ENCODE results near the gene RNF115.

DNA sequence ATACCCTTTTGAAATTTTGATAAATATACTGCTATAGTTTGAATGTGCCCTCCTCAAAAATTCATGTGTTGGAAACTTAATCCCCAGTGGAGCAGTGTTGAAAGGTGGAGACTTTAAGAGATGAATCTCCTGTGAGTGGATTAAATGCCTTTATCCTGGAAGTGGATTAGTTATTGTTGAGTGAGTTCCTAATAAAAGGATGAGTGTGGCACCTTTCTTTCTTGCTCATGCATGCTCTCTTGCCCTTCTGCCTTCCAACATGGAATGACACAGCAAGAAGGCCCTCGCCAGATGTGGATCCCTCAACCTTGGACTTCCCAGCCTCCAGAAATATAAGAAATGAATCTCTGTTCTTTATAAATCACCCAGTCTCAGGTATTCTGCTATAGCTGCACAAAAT is 52.8 kb downstream of the RNF115 start:
- TF ChIP-seq, protein P1, sequence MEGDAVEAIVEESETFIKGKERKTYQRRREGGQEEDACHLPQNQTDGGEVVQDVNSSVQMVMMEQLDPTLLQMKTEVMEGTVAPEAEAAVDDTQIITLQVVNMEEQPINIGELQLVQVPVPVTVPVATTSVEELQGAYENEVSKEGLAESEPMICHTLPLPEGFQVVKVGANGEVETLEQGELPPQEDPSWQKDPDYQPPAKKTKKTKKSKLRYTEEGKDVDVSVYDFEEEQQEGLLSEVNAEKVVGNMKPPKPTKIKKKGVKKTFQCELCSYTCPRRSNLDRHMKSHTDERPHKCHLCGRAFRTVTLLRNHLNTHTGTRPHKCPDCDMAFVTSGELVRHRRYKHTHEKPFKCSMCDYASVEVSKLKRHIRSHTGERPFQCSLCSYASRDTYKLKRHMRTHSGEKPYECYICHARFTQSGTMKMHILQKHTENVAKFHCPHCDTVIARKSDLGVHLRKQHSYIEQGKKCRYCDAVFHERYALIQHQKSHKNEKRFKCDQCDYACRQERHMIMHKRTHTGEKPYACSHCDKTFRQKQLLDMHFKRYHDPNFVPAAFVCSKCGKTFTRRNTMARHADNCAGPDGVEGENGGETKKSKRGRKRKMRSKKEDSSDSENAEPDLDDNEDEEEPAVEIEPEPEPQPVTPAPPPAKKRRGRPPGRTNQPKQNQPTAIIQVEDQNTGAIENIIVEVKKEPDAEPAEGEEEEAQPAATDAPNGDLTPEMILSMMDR (IDR thresholded peaks at IDR 0.05), result no peak
- TF ChIP-seq POLR2A (IDR thresholded peaks at IDR 0.05), result no peak

Measured in body of pancreas (tissue), 4 donors.